ENCODE data around the gene NLRP9. TPM values are rescaled to one million over a fixed set of nuclear protein-coding genes. Genes with fewer than 3 reads are reported as not detected.
A peak's percentile ranks its signal among the peaks of the same experiment; 100 is the strongest.

The NLRP9 gene
- total and polyA plus RNA-seq, 5 donors, result not detected

DNA sequence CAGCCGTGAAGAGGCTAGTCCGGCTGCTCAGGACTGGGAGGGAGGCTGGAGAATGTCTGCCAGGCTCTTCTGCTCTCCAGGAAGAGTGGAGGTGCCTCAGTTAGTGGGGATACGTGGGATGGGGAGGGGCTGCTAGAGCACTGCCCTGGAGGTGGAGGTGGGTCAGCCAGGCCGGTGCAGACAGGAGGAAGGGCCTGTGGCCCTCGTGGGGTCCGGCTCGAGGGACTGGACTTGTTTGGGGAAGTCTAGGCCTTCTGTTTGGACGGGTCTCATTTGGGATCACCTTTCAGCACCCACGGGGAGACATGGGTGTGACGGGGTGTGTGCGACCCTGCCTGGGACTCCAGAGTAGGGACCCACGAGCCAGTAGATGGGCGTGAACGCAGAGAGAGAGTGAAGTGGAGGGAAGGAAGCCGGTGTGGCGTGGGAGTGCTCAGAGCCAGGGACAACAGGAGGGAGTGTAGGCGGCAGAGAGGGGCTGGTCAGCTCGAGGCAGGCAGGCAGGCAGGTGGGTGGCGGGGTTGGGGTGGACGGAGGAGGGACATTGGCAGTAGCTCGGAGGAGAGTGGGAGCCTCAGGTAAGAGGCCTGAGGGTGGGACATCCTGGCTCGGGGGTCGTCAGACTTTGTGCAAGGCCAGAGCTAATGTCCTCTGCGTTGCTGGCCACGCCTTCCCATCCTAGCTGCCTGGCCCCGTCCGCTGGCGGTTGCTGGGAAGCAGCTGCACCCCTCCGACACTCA lies 51.7 kb downstream of the NLRP9 start:
- Histone ChIP-seq H3K9me3 (ENCODE audit: control insufficient read depth, low read length) (no peaks in the 10 kb centered on the region), H3K27ac (ENCODE audit: low read length) (no peak overlapping the region), H3K27me3 (ENCODE audit: control insufficient read depth, insufficient read depth) (no peaks in the 10 kb centered on the region), H3K4me1 (ENCODE audit: control insufficient read depth, insufficient read depth, low read length) (no peaks in the 10 kb centered on the region), H3K4me3 (ENCODE audit: low read length) (no peak overlapping the region)
- peak in 2 of 3 donors; percentile 33 to 49 for DNase-seq
- WGBS, result 87% methylated on average over 29 of the region's 29 CpGs
- no peak for ATAC-seq
- intact Hi-C loops (cut with DNase I), result no loop called here

DNA sequence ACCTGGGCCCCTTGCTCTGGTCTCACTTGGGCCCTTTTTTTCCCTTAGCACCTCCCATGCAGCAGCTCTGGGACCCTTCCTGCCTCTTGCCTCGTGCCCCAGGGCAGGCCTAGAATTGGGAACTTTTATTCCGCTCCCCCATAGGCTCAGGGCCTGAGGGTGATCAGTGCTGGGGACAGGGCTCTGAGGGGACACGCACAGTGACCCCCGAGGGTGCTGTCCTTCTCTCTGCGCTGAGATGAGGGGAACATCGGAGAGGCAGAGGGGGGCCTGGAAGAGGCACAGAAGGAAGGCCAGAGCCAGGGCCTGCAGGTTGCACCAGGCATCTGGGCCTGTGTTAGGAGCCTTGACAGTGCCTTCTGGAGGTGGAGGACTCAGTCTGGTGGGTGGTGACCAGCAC lies 52.4 kb downstream of the NLRP9 start:
- no peaks in the 10 kb centered on the region for H3K27me3 ChIP-seq (ENCODE audit: control insufficient read depth, insufficient read depth)
- no peaks in the 10 kb centered on the region for H3K4me1 ChIP-seq (ENCODE audit: control insufficient read depth, insufficient read depth, low read length)
- intact Hi-C loops (cut with DNase I), result no loop called here
- no peak overlapping the region for H3K27ac ChIP-seq (ENCODE audit: low read length)
- no peaks in the 10 kb centered on the region for H3K9me3 ChIP-seq (ENCODE audit: control insufficient read depth, low read length)
- DNase-seq (peak in 1 of 3 donors; percentile 19), ATAC-seq (no peak)
- 96% methylated on average over 6 of the region's 6 CpGs for WGBS
- no peak overlapping the region for H3K4me3 ChIP-seq (ENCODE audit: low read length)

DNA sequence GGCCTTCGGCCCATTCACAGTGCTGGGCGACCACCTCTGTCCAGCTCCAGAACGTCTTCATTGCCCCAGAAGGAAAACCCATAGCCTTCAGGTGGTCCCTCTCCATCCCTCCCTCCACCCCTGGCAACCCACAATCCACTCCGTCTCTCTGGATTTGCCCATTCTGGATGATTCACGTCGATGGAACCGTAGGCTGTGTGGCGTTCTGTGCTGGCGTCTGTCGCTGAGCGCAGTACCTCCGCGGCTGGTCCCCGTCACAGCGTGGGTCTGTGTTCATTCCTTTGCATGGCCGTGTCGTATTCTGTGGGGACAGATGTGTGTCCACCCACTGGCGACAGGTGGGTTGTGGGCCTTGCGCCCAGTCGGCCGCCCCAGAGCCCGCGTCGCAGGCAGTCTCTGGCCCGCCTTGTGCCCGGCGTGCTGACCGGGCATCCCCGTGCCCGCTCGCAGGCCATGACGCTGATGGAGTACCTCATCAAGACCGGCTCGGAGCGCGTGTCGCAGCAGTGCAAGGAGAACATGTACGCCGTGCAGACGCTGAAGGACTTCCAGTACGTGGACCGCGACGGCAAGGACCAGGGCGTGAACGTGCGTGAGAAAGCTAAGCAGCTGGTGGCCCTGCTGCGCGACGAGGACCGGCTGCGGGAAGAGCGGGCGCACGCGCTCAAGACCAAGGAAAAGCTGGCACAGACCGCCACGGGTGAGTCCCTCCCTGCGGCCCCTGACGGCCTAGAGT lies 53.1 kb downstream of the NLRP9 start:
- 96% methylated on average over 60 of the region's 60 CpGs for WGBS
- H3K9me3 ChIP-seq (ENCODE audit: control insufficient read depth, low read length), result no peaks in the 10 kb centered on the region
- no peak overlapping the region for H3K27ac ChIP-seq (ENCODE audit: low read length)
- peak in 2 of 3 donors; percentile 46 to 49 for DNase-seq
- intact Hi-C loops (cut with DNase I), result no loop called here
- ATAC-seq, result no peak
- no peak overlapping the region for H3K4me3 ChIP-seq (ENCODE audit: low read length)
- no peaks in the 10 kb centered on the region for H3K4me1 ChIP-seq (ENCODE audit: control insufficient read depth, insufficient read depth, low read length)
- no peaks in the 10 kb centered on the region for H3K27me3 ChIP-seq (ENCODE audit: control insufficient read depth, insufficient read depth)

DNA sequence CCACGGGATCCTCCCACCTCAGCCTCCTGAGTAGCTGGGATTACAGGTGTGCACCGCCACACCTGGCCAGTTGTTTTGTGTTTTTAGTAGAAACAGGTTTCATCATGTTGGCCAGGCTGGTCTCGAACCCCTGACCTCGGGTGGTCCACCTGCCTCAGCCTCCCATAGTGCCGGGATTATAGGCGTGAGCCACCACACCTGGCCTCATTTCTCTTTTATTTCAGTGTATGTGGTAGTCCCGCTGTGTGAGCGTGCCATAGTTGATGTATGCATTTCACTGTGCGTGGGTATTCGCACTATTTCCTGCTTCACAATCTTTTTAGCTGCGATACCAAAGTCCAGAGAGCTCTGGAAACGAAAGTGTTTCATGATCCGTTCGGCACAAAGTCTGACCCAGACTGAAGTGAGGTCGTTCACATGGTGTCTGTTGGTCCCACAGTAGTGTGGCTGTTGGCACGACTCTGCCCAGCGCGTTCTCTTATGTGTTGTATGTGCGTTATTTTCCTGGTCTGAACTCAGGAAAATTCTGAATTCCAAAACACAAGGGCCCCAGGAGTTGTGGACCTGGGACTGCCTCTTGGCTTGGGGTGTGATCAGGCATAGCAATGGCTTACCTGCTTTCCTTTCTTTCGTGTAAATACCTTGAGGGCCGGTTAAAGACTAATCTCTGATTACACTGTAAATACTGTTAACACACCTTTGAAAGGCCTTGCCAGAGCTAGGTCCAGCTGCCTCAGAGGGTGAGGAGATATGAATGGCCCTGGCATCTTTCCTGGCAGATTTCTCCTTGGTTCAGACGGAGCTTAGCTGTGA lies 54.5 kb downstream of the NLRP9 start:
- intact Hi-C loops (cut with DNase I), result no loop called here
- no peak overlapping the region for H3K4me3 ChIP-seq (ENCODE audit: low read length)
- H3K27ac ChIP-seq (ENCODE audit: low read length), result no peak overlapping the region
- no peaks in the 10 kb centered on the region for H3K9me3 ChIP-seq (ENCODE audit: control insufficient read depth, low read length)
- WGBS, result 83% methylated on average over 22 of the region's 22 CpGs
- DNase-seq (peak in 2 of 3 donors; percentile 6 to 17), ATAC-seq (no peak)
- no peaks in the 10 kb centered on the region for H3K4me1 ChIP-seq (ENCODE audit: control insufficient read depth, insufficient read depth, low read length)
- H3K27me3 ChIP-seq (ENCODE audit: control insufficient read depth, insufficient read depth), result no peaks in the 10 kb centered on the region

DNA sequence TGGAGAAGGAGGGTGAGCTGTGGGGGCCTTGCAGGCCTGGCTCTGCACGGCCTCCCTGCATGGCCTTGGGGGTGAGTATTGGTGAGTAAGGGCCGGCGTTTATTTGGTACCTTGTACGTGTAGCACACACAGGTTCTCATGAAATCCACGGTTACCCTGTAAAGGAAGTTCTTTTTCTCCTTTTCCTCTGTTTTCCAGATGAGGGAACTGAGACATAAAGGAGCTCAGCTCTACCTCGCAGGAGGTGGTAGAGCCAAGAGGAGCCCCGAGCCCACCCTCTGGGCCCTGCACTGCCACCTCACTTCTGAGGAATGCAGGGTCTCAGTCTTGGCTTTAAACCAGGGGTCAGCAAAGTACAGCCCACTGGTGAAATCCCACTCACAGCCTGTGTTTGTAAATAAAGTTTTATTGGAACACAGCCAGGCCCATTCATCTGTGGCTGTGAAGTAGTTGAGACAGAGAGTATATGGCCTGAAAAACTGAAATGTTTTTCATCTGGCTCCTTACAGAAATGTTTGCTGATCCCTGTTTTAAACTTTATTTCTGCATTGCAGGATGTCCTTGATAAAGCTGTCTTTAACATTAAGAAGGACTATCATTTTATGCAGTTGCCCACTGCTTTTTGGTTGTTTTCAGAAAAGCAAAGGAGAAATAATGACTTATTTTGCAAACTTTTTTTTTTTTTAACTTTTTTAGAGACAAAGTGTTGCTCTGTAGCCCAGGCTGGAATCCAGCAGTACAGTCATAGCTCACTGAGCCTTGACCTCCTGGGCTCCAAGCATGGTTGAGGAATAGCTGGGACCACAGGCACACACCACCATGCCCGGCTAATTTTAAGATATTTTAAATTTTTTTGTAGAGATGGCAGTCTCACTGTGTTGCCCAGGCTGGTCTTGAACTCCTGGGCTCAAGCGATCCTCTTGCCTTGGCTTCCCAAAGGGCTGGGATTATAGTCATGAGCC lies 56.8 kb downstream of the NLRP9 start:
- Histone ChIP-seq H3K4me3 (ENCODE audit: low read length) (no peak overlapping the region), H3K9me3 (ENCODE audit: control insufficient read depth, low read length) (no peaks in the 10 kb centered on the region), H3K4me1 (ENCODE audit: control insufficient read depth, insufficient read depth, low read length) (peaks cover 5% of the 10 kb centered on the region), H3K27ac (ENCODE audit: low read length) (no peak overlapping the region), H3K27me3 (ENCODE audit: control insufficient read depth, insufficient read depth) (no peaks in the 10 kb centered on the region)
- ATAC-seq, result no peak
- no peak for DNase-seq
- WGBS, result 83% methylated on average over 9 of the region's 9 CpGs
- intact Hi-C loops (cut with DNase I), result no loop called here

DNA sequence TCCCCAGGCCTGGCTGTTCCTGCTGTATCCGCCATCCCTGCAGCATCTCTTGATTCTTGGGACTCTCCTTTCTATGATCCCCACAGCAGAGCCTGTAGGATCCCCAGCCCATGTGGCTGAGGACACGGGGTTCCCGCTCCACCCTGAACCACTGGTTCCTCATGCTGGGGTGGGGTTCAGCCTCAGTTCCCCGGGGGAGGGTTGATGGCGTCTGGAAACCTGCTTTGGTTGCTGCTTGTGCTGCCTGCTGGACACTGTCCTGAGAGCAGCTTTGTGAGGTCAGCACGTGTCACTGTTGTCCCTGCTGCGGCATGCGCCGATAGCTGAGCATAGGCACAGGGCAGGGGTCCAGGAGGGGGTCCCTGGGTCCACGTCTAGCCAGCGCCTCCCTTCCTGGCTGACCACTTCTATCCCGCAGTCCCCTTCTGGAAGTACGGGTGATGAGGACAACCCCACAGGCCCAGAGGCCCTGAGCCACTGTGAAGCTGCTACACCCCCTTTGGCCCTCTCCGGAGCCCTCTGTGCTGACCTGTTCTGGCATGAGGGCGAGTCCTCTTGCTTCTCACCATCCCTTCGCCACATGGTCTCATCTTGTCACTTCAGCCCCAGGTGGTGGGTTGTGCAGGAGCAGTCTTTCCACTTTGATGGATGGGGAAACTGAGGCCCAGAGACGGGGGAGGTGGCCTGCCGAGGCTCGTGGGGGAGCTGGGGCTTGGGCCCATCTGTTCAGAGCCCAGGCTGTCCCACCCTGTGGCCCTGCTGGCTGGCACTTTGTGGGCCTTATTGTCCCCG lies 57.7 kb downstream of the NLRP9 start:
- peak in 1 of 3 donors; percentile 53 for DNase-seq
- 90% methylated on average over 20 of the region's 20 CpGs for WGBS
- Histone ChIP-seq H3K4me1 (ENCODE audit: control insufficient read depth, insufficient read depth, low read length) (peaks cover 5% of the 10 kb centered on the region), H3K9me3 (ENCODE audit: control insufficient read depth, low read length) (no peaks in the 10 kb centered on the region), H3K4me3 (ENCODE audit: low read length) (no peak overlapping the region), H3K27me3 (ENCODE audit: control insufficient read depth, insufficient read depth) (no peaks in the 10 kb centered on the region), H3K27ac (ENCODE audit: low read length) (no peak overlapping the region)
- intact Hi-C loops (cut with DNase I), result no loop called here
- no peak for ATAC-seq

DNA sequence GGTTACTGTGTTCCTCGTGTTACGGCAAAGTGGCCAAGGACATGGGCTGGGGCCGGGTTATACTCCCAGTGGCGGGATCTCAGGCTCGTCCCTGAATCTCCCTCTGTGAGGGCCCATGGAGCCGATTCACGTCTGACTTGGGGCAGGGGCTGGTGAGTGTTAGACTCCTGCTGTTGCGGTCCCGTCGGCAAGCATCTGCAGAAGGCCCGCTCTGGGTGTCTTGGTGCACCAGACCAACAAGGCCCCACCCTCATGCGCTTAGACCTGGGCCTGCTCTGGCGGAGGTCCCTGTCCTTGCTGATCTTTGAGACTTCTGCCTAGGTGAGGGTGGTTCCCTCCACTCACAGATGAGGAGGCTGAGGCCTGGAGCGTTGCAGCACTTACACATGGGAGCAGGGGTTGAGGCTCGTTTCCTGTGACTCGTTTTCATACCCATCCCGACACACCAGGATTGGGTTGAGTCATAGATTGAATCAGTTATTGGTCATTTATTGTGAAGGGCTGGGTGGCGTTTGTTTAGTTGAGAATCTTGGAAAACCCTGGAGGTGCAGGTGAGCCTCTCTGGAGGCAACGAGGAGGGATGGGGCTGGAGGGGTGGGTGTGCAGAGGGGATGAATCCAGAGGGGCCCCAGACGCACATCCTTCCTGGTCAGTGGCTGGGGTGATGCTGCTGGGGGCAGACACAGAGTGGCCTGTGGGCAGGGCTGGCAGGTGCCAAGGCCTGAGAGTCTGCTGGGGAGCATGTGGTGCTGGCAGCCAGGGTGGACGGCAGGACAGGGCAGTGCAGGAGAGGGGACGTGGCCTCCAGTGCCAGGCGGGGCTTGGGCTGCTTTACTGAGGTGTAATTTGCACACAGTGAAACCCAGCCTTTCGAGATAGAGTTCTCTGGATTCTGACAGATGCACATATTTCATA lies 58.6 kb downstream of the NLRP9 start:
- DNase-seq, result peak in 1 of 3 donors; percentile 62
- intact Hi-C loops (cut with DNase I), result no loop called here
- Histone ChIP-seq H3K4me1 (ENCODE audit: control insufficient read depth, insufficient read depth, low read length) (peaks cover 5% of the 10 kb centered on the region), H3K4me3 (ENCODE audit: low read length) (no peak overlapping the region), H3K27me3 (ENCODE audit: control insufficient read depth, insufficient read depth) (no peaks in the 10 kb centered on the region), H3K27ac (ENCODE audit: low read length) (no peak overlapping the region), H3K9me3 (ENCODE audit: control insufficient read depth, low read length) (no peaks in the 10 kb centered on the region)
- no peak for ATAC-seq
- WGBS, result 85% methylated on average over 24 of the region's 24 CpGs

DNA sequence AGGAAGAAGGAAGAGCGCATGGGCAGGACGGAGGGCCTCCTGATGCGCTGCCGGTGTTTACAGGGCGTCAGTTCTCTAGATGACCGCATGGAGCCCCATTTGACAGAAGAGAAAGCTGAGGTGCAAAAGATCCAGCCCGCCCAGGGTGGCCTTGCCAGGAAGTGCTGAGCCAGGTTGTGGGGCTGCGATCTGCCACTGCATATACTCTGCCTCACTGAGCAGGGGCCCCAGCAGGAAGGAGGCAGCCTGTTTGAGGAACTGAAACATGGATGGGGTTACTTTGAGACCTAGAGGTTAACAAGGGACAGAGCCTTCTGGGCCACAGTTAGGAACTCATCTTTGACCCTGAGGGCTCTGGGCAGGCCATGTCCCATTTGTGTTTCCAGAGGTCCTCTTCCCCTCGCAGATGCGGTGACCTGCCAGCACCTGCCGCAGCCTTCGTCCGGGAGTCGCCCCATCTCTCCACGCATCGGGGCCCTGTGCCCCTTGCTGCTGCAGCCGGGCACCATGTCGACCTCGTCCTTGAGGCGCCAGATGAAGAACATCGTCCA lies 60.0 kb downstream of the NLRP9 start:
- WGBS, result 80% methylated on average over 21 of the region's 21 CpGs
- peak in 2 of 3 donors; percentile 78 to 85 for DNase-seq
- H3K4me3 ChIP-seq (ENCODE audit: low read length), result no peak overlapping the region
- no peaks in the 10 kb centered on the region for H3K9me3 ChIP-seq (ENCODE audit: control insufficient read depth, low read length)
- H3K27me3 ChIP-seq (ENCODE audit: control insufficient read depth, insufficient read depth), result no peaks in the 10 kb centered on the region
- peaks cover 5% of the 10 kb centered on the region for H3K4me1 ChIP-seq (ENCODE audit: control insufficient read depth, insufficient read depth, low read length)
- ATAC-seq, result peak in 1 of 2 donors; percentile 1
- H3K27ac ChIP-seq (ENCODE audit: low read length), result no peak overlapping the region
- intact Hi-C loops (cut with DNase I), result no loop called here

DNA sequence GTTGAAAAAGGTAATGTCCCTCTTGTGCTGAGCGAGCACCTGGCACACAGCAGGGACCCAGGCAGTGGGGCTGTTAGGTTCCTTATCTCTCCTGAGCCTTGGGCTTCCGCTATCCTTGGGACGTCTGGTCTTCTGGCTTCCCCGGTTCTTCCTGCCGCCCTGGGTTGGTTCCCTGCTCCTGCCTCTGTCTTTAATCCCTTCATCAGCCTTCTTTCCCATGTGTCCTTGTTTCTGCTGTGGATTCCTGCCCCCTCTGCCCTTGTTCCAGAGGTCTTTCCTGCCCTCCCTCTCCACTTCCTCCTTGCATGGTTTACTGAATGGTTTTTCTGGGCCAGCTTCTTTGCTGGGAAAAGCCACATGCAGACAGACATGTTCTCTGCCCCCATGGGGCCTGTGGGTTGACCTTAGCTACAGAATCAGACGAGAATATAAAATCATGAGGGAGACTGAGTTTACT lies 60.6 kb downstream of the NLRP9 start:
- peak overlapping the region; percentile 59 for H3K27ac ChIP-seq (ENCODE audit: low read length)
- intact Hi-C loops (cut with DNase I), result no loop called here
- H3K4me1 ChIP-seq (ENCODE audit: control insufficient read depth, insufficient read depth, low read length), result peaks cover 5% of the 10 kb centered on the region
- no peak overlapping the region for H3K4me3 ChIP-seq (ENCODE audit: low read length)
- DNase-seq (peak in 1 of 3 donors; percentile 39), ATAC-seq (peak in 1 of 2 donors; percentile 2)
- no peaks in the 10 kb centered on the region for H3K9me3 ChIP-seq (ENCODE audit: control insufficient read depth, low read length)
- WGBS, result 36% methylated on average over 6 of the region's 6 CpGs
- H3K27me3 ChIP-seq (ENCODE audit: control insufficient read depth, insufficient read depth), result no peaks in the 10 kb centered on the region
